ENCODE results near the gene SDHA. TPM values are rescaled to one million over a fixed set of nuclear protein-coding genes. Genes with fewer than 3 reads are reported as not detected.
"Not testable (repeated sequence)": the region's sequence is repeated elsewhere in the genome, so short reads cannot be mapped to it uniquely, and the experiment has no call there.

Gene SDHA
- total and polyA plus RNA-seq, 2 of the 8 experiments (the other 6 are each of a cell fraction or from before 2014, with no cell fraction given) = 59.7 to 87.3 TPM

DNA sequence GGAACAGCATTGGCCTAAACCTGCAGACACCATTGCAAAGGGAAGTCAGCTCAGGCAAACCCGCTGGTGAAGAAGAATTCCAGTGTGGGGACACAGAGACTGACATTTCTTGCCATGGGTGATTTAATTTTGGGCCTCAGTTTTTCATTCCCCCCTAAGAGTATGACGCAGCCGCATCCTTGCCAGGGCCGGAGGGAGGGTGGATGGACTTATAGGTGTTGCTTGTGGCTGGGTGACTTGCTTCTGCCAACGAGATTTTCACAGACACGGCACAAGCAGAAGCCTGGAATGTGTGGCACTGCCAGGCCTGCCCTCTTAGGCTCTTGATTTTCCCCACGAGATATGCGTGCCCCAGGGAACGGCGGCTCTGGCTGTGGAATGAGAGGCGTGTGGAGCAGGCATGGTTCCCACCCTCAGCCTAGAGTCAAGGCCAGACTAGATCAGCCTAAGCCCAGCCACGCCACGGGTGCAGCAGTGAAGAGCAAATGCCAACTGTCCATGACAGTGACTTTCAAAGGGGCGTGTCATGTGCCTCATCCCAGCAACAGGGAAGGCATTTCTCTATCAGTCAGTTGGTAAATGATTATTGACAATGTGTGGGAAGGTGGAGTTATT, 61.0 kb downstream of the SDHA start:
- H4K5ac ChIP-seq (ENCODE audit: insufficient read length, low read depth, low read length); H4K20me1 ChIP-seq (replicated peaks in 1 of 2; ENCODE audit: control insufficient read depth in 1 of 2, insufficient read depth in 2 of 2, low read length in 2 of 2); H3K27me3 ChIP-seq (replicated peaks in 1 of 4; ENCODE audit: control insufficient read depth in 3 of 4, extremely low read depth in 1 of 4, insufficient read depth in 3 of 4, low read length in 3 of 4); H2BK5ac ChIP-seq (ENCODE audit: low read depth, low read length); DNase-seq (ENCODE audit: low read depth in 1 of 2, low spot score in 2 of 2); POLR2A ChIA-PET (ENCODE audit: partially characterized antibody); H3K4me1 ChIP-seq (replicated peaks in 1 of 4; ENCODE audit: control insufficient read depth in 3 of 4, insufficient read depth in 4 of 4, low read length in 3 of 4); H2BK15ac ChIP-seq (ENCODE audit: low read length); H2AK5ac ChIP-seq (ENCODE audit: low read depth, low read length); H3K23ac ChIP-seq (ENCODE audit: insufficient read length); H3K4me2 ChIP-seq (ENCODE audit: insufficient read depth in 1 of 2, low read depth in 2 of 2, low read length in 2 of 2); H3K4me3 ChIP-seq (ENCODE audit: extremely low read depth in 1 of 4, insufficient read depth in 2 of 4, low read depth in 3 of 4, low read length in 4 of 4); FAIRE-seq; H2BK20ac ChIP-seq (ENCODE audit: low read length); H3K4ac ChIP-seq (replicated peaks; ENCODE audit: insufficient read length, low read depth, low read length); H4K8ac ChIP-seq (ENCODE audit: extremely low read depth, insufficient read depth, low read length); H3K23me2 ChIP-seq (ENCODE audit: low read depth, low read length); CTCF ChIA-PET (ENCODE audit: partially characterized antibody); H2BK12ac ChIP-seq (ENCODE audit: low read depth, low read length); H3K56ac ChIP-seq (replicated peaks; ENCODE audit: insufficient read length, low read depth, low read length); H3K27ac ChIP-seq (ENCODE audit: low read depth, low read length); H2BK120ac ChIP-seq (replicated peaks; ENCODE audit: low read depth, low read length); H3K18ac ChIP-seq (ENCODE audit: extremely low read depth, low read length); H3K9ac ChIP-seq (replicated peaks in 1 of 4; ENCODE audit: extremely low read depth in 1 of 4, low read depth in 3 of 4, low read length in 3 of 4); H2AFZ ChIP-seq (ENCODE audit: low read length); H3K14ac ChIP-seq (ENCODE audit: insufficient read length); H4K91ac ChIP-seq (replicated peaks; ENCODE audit: insufficient read length, low read length): not testable (repeated sequence)
- H3K9me3 ChIP-seq (ENCODE audit: insufficient read depth in 2 of 2, low read depth in 1 of 2, low read length in 1 of 2) = peaks cover 14 to 18% of the 10 kb centered on the region in 2 experiments; a peak in 3 of 4 replicates
- WGBS, 2 experiments (ENCODE audit: extremely low coverage in 1 of 2, insufficient coverage in 1 of 2, insufficient read length in 1 of 2, insufficient replicate concordance in 2 of 2, low coverage in 1 of 2, low lambda C conversion rate in 2 of 2, missing lambda C conversion rate in 1 of 2) = 82% methylated on average over 14 of the region's 14 CpGs; no CpG with 5 or more reads in 1 of the 2 experiments
- H3K36me3 ChIP-seq (ENCODE audit: control insufficient read depth in 2 of 4, insufficient read depth in 4 of 4, low read length in 3 of 4) = peaks cover 2 to 15% (median 9%) of the 10 kb centered on the region in 4 experiments; a peak in 5 of 8 replicates
- peaks cover 14% of the 10 kb centered on the region for H3K79me1 ChIP-seq (ENCODE audit: low read depth, low read length)
- peaks cover 4 to 67% of the 10 kb centered on the region in 2 experiments; a peak in 3 of 4 replicates for H3K79me2 ChIP-seq (ENCODE audit: control insufficient read depth in 1 of 2, insufficient read depth in 2 of 2, low read length in 2 of 2)
